Middle frontal gyrus (tissue), 1 donor: ENCODE data around the gene ETS2.
"Not testable (repeated sequence)": the region's sequence is repeated elsewhere in the genome, so short reads cannot be mapped to it uniquely, and the experiment has no call there.

ENCODE experiments used
- DNase-seq: peaks from one replicate; pipeline ENCODE4 v3.0.0-alpha.2; 2015; ENCODE audit warnings: low spot score; ENCODE audit errors: extremely low spot score

ETS2 gene

GRCh38 chr21:38817371-38818324 lies 11.9 kb downstream of the ETS2 start:
- DNase-seq = no peak

DNA sequence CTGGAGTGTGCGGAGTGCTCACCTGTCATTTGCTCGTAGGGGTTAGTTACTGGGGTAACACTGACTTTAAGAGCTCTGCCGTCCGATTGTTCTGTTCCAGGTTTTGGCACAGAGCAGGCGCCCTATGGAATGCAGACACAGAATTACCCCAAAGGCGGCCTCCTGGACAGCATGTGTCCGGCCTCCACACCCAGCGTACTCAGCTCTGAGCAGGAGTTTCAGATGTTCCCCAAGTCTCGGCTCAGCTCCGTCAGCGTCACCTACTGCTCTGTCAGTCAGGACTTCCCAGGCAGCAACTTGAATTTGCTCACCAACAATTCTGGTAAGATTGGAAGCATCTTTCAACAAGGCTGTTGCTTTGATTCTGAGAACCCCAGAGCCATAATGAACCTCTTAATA lies 12.6 kb downstream of the ETS2 start:
- no peak for DNase-seq

- no peak for DNase-seq
These were observed 13.5 kb downstream of the ETS2 start for GRCh38 chr21:38819051-38819718.

GRCh38 chr21:38819719-38820159 lies 14.0 kb downstream of the ETS2 start:
- DNase-seq = no peak

DNA sequence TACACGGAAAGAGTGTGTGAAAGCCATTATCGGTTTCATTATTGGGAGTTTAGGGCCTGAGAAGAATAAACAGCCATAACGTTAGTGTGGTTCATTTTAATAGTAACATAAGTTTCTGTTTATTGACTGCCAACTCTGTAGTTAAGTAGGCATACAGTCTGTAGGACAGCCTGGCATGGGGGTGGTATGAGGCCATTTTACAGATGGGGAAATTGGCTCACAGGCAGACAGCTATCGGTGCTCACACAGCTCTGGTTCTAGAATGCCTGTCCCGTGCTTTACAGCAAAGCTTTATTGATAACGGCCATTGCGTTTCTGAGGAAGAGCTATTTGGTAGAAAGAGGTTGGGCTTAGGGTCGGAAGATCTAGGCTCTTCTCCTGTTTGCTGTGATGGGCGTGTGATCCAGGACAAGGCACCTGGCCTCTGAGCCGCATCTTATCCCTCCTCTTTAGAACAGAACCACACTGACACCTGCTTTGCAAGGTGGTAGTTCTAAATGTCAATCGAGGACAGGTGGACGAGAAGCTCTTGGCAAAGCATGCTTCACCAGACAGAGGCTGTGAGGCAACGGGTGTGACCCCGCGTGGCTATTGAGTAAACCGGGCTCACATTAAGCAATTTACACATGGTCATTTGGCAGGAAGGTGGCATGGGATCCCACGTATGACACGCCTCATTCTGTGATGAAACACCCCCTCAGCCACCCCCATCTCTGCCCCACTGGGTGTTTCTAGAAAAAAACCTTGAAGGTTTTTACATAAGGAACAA lies 14.9 kb downstream of the ETS2 start:
- DNase-seq = no peak

- no peak for DNase-seq
These were observed 15.5 kb downstream of the ETS2 start for GRCh38 chr21:38821248-38821647.

DNA sequence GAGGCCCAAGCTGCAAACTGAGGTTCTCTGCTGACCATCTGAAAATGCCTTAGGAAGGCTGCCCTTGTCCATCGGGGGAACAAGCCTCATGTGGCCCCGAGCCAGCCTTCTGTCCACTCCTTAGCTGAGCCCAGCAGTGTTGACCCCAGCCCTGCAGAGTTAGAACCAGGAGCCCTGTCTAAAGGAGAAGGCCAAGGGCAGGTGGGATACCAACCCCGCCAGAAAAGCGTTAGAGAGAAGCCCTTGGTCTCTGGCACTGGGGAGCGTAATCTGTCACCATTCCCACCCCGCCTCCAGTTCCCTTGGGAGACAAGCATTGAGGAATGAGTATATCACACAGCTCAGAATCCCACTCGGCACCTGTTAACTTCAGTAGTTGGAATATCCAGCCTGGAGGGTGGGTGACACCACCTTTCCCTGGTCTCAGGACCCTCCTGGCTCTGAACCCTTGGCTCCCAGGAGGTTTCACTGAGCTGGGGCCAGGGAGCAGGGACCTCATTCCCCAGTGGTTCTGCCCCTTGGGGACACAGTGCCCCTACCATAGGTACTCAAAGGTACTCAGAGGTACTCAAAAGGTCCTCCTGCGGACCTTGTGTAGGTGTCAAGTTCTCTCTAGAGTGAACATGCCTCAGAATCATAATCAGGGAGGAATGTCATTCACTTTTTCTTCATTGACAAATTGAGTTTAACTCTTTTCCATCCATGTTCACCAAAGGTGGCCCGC lies 16.4 kb downstream of the ETS2 start:
- DNase-seq = no peak

- no peak for DNase-seq
These were observed 17.1 kb downstream of the ETS2 start for GRCh38 chr21:38822778-38823238.

DNA sequence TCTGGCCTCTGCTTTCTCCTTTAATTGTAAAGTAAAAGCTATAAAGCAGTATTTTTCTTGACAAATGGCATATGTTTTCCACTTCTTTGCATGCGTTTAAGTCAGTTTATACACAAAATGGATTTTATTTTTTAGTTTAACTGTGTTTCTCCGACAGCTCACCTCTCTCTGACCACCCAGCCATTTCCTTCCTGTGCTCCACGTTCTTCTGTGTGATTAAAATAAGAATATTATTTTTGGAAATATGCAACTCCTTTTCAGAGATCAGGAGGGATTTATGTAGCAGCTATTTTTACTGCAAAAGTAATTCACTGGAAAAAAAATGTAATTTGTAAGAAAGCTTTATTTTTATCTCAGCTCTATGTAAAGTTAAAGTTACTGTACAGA lies 18.0 kb downstream of the ETS2 start:
- no peak for DNase-seq

DNA sequence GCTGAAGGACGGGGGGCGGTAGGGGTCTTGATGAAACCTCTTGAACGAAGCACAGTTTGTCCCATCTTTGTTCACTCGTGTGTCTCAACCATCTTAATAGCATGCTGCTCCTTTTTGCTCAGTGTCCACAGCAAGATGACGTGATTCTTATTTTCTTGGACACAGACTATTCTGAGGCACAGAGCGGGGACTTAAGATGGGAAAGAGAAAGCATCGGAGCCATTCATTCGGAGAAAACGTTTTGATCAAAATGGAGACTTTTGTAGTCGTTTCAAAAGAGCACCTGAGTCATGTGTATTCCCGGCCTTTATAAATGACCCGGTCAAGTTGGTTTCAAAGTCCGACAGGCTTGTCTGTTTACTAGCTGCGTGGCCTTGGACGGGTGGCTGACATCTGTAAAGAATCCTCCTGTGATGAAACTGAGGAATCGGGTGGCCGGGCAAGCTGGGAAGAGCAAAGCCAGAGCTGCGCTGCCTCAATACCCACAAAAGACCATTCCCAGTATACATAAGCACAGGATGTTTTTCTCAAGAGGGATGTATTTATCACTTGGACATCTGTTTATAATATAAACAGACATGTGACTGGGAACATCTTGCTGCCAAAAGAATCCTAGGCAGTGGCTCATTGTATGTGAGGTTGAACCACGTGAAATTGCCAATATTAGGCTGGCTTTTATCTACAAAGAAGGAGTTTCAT lies 18.5 kb downstream of the ETS2 start:
- DNase-seq = no peak

DNA sequence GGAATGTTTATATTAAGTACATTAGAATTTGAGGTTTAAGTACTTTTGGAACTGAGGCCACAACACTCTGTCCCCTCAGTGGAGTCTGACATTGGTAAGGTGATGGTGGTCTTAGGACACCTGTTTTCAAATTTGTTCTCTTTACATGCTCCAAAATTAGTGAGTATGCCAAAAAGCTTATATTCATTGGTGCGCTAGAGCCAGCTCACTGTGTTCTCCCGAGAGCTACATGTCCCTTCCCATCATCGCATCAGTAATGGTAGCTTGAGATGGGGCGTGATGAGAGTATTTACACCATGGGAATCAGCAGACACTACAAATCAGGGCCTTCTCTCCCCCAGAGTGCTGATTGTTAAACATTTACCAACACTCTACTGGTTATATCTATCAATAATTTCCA lies 19.5 kb downstream of the ETS2 start:
- no peak for DNase-seq

DNA sequence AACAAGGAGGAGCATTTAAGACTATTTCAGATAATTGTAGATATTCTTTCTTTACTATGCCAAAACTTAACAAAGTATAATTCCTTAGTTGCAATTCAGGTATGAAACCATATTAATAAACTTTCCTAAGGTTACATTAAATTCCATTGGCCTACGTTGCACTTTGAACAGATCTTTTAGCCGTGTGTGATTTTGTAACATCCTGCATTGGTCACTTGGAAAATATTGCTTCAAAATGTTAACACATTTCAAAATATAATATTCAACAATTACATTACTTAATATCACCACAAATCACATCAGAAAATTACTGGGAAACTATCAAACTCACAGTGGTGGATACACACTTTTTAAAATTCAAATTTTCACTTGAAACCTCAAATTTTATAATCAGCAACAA lies 20.2 kb downstream of the ETS2 start:
- DNase-seq = no peak

DNA sequence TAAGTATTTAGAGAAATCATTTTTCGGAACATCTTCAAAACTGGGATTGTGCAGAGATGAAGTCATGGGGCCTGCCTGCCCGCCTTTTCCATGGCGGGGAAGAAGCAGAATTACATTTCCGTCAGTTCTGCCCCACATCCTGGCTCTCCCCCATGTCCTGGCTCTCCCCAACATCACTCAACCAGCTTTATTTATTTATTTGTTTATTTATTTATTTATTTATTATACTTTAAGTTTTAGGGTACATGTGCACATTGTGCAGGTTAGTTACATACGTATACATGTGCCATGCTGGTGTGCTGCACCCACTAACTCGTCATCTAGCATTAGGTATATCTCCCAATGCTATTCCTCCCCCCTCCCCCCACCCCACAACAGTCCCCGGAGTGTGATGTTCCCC lies 22.4 kb downstream of the ETS2 start:
- not testable (repeated sequence) for DNase-seq

GRCh38 chr21:38830671-38831525 lies 25.2 kb downstream of the ETS2 start:
- DNase-seq = no peak

DNA sequence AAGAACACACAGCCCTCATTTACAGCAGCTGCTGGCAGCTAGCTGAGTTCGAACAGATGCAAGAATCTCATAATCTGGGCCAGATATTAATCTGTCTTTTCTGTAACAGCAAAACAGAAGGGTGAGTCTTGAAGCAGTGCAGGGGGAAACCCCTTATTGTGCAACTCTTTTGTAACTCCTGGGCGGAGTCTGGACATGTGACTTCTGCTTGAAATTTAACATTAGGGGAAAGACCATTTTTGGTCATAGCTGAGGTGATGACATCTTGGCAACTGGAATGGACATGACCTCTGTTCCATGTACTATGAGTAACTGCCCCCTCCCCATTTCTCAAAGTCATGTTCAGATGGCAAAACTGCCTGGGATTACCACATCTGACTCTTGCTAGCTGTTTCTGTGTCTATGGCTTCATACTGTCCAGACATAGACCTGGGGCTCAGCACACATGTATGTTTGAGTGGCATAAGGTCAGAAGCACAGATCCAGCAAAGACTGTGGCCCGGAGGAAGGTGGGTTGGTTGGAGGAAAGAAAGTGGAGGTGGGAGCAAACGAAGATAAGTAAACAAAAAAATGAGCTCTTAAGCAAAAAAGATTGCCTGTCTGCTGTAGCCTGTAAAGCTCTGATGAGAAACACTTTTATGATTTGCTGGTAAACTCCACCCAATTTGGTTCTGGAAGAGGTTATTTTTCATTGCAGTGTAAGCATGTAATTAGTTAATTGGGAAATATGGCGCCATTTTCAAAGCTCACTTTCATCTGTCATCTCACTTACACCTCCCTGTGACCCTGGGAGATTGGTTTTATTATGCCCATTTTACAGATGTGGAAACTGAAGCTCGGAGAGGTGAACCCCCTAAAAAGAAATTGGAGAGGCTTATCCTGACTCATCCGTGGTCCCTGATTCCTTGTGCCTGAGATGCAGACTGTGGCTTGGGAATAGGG lies 26.1 kb downstream of the ETS2 start:
- no peak for DNase-seq

DNA sequence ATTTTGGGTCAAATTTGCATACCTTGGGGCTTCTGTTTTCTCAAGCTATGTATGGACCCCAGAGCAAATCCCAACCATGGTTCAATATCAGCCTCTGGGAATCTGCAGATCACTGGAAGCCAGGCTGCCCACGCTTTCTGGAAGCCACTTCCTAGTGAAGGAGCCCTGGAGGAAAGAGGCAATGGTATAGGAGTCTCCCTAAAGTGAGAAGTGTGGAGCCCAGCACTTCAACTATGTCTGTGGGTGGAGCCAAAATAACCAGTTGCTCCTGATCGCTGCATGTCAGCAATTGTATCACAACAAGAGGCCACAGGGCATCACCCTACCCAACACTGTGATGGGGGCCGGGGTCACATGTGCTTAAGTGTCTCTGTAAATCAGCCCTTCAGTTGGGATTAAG lies 26.9 kb downstream of the ETS2 start:
- DNase-seq = no peak

DNA sequence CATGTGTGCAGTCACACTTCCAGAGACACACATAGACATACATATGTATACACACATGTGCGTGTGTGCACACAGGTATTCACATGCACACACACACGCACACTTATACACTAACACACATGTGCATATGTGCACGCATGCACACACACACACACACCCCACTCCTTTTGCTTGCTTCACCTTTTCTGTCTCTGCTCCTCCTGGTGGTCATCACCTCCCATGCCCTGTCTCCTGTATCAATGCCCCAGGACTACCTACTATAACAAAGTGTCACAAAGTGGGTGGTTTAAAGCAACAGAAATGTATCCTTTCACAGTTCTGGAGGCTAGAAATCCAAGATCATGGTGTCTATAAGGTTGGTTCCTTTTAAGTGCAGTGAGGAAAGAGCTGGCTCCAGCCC lies 27.4 kb downstream of the ETS2 start:
- no peak for DNase-seq

GRCh38 chr21:38834725-38835124 lies 29.0 kb downstream of the ETS2 start:
- no peak for DNase-seq
